ENCODE data around the gene EIF4G1. TPM values are rescaled to one million over a fixed set of nuclear protein-coding genes. Genes with fewer than 3 reads are reported as not detected.
"Not testable (repeated sequence)": the region's sequence is repeated elsewhere in the genome, so short reads cannot be mapped to it uniquely, and the experiment has no call there.

EIF4G1 gene
- total and polyA plus RNA-seq, 2 of the 4 experiments (the other 2 are of a cell fraction): 225 to 274 TPM

GRCh38 chr3:184314363-184314699 is at the start of gene EIF4G1 (continued):
- TF ChIP-seq USF2 (IDR thresholded peaks at IDR 0.05; ENCODE audit: low read depth, low read length): peak; percentile 100
- TF ChIP-seq BHLHE40 (IDR thresholded peaks at IDR 0.05; ENCODE audit: low read depth, low read length): peak; percentile 69
- no peak for TF ChIP-seq SMC3 (IDR thresholded peaks at IDR 0.05; ENCODE audit: low read depth, low read length)
- TF ChIP-seq RAD21 (IDR thresholded peaks at IDR 0.05; ENCODE audit: low read length): no peak
- peak; percentile 69; the same call in 1 of the 2 replicates for TF ChIP-seq MXI1 (IDR thresholded peaks at IDR 0.05; ENCODE audit: borderline replicate concordance, low read depth, low read length)
- TF ChIP-seq MAZ (IDR thresholded peaks at IDR 0.05; ENCODE audit: borderline replicate concordance, low read depth, low read length): peak; percentile 73; the same call in 1 of the 2 replicates
- TF ChIP-seq MAFK (IDR thresholded peaks at IDR 0.05; ENCODE audit: low read depth, low read length): no peak

- H3K4me1 ChIP-seq (ENCODE audit: control insufficient read depth, insufficient read depth, low read length); H3K4ac ChIP-seq (ENCODE audit: low read depth, low read length); H3K18ac ChIP-seq (ENCODE audit: low read depth, low read length); H3K4me3 ChIP-seq (ENCODE audit: insufficient read depth, low read depth, low read length); dilution Hi-C loops (cut with HindIII; ENCODE audit: low sequenced_read_pairs, unreplicated experiment); H3K27ac ChIP-seq (ENCODE audit: insufficient read depth, low read length); H3K23ac ChIP-seq (ENCODE audit: low read depth, low read length); H3K56ac ChIP-seq (ENCODE audit: extremely low read depth, insufficient read depth, low read length); H4K8ac ChIP-seq (ENCODE audit: low read depth in 2 of 2, low read length in 2 of 2); H4K20me1 ChIP-seq (ENCODE audit: insufficient read depth, low read length); H3K36me3 ChIP-seq (ENCODE audit: control insufficient read depth, insufficient read depth, low read length); ATAC-seq (ENCODE audit: low read depth); H2AK5ac ChIP-seq (ENCODE audit: low read depth, low read length); H2BK20ac ChIP-seq (ENCODE audit: low read depth, low read length); BruUV-seq (replicated peaks); POLR2A ChIA-PET (ENCODE audit: unreplicated experiment); H3K9me1 ChIP-seq (ENCODE audit: insufficient read depth, low read length); H3K14ac ChIP-seq (replicated peaks; ENCODE audit: low read depth, low read length); H2AFZ ChIP-seq (replicated peaks; ENCODE audit: low read length, poor library complexity); H2AK9ac ChIP-seq (replicated peaks; ENCODE audit: low read depth, low read length, poor library complexity); H2BK120ac ChIP-seq (ENCODE audit: low read depth, low read length); intact Hi-C loops (cut with micrococcal nuclease); H3K79me1 ChIP-seq (ENCODE audit: low read depth in 1 of 2, low read length in 2 of 2); H3K9me3 ChIP-seq (ENCODE audit: control insufficient read depth, insufficient read depth, low read length); H2BK15ac ChIP-seq (ENCODE audit: low read depth, low read length); H3K9ac ChIP-seq (ENCODE audit: low read depth, low read length); H4K91ac ChIP-seq (ENCODE audit: insufficient read depth, low read depth, low read length); H3K4me2 ChIP-seq (ENCODE audit: low read depth, low read length); H4K5ac ChIP-seq (ENCODE audit: low read depth, low read length); H2BK5ac ChIP-seq (ENCODE audit: low read depth, low read length, poor library complexity, severe bottlenecking); DNase-seq: not testable (repeated sequence)
- peaks cover 27% of the 10 kb centered on the region for H3K27me3 ChIP-seq (ENCODE audit: control insufficient read depth, insufficient read depth, low read length)
- WGBS, 2 experiments (ENCODE audit: extremely low coverage in 2 of 2, insufficient read length in 1 of 2): no CpG with 5 or more reads among the region's 1 CpG
- CTCF ChIA-PET: interaction anchor here (0.6 kb wide), 1 partner anchor 164 kb away, joined by 4 read pairs; no protein-coding TSS in a partner anchor
- in situ Hi-C loops (cut with MboI; ENCODE audit: low sequenced_read_pairs): loop anchor here (25.0 kb wide), 1 partner anchor 805 kb away; no protein-coding TSS in a partner anchor
These were observed 47.2 kb upstream of the EIF4G1 start for GRCh38 chr3:184267249-184267648.

Data from IMR-90 (cell line).